Esophagus muscularis mucosa (tissue), 4 donors: ENCODE results near the gene GRK3. TPM values are rescaled to one million over a fixed set of nuclear protein-coding genes. Genes with fewer than 3 reads are reported as not detected.
"Not testable (repeated sequence)": the region's sequence is repeated elsewhere in the genome, so short reads cannot be mapped to it uniquely, and the experiment has no call there.

Experiments used
- DNase-seq: peaks from one replicate; pipeline ENCODE4 v3.0.0-alpha.2; 2017; ENCODE audit errors: extremely low spot score
- H3K27ac ChIP-seq, 4 donors: fragments of 200-600 bp; sonication (generic); replicated peaks in 1 of 4; 1 replicate in 3 of 4; 2 replicates in 1 of 4; pipeline ENCODE4 v1.5.1; 2016 to 2019; ENCODE audit warnings: mild to moderate bottlenecking in 1 of 4
- H3K27me3 ChIP-seq, 4 donors: fragments of 200-600 bp; sonication (generic); one replicate each; pipeline versions ENCODE4 v1.5.1 to v1.6.0; 2016 to 2019
- H3K36me3 ChIP-seq, 4 donors: fragments of 200-600 bp; sonication (generic); one replicate each; pipeline ENCODE4 v1.5.1; 2016 to 2019
- H3K4me1 ChIP-seq, 4 donors: fragments of 200-600 bp; sonication (generic); one replicate each; pipeline ENCODE4 v1.5.1; 2016 to 2019
- H3K4me3 ChIP-seq, 4 donors: fragments of 200-600 bp; sonication (generic); 1 replicate in 2 of 4; 2 replicates in 2 of 4; pipeline ENCODE4 v1.5.1; 2016 to 2019; ENCODE audit warnings: mild to moderate bottlenecking in 4 of 4, moderate library complexity in 1 of 4
- H3K9me3 ChIP-seq, 4 donors: fragments of 200-600 bp; sonication (generic); 1 replicate in 3 of 4; 2 replicates in 1 of 4; pipeline ENCODE4 v1.5.1; 2016 to 2019
- EP300 ChIP-seq: sonication (generic); formaldehyde crosslinking; IDR thresholded peaks from one replicate; pipeline ENCODE4 v1.6.1; 2017; ENCODE audit warnings: antibody characterized with exemption
- POLR2A ChIP-seq: fragments of 450-650 bp; IDR thresholded peaks from one replicate; pipeline ENCODE4 v1.6.1; 2017; ENCODE audit warnings: antibody characterized with exemption, moderate library complexity, mild to moderate bottlenecking, low read depth
- POLR2AphosphoS5 ChIP-seq, 2 donors: sonication (generic); formaldehyde crosslinking; IDR thresholded peaks; one replicate each; pipeline ENCODE4 v1.6.1; 2017; ENCODE audit warnings: antibody characterized with exemption in 2 of 2
- WGBS: methylation state at CpG from one replicate; pipeline ENCODE4 v1.1.5; 2018; 5-methylcytosine and 5-hydroxymethylcytosine counted together
- intact Hi-C: fragments of 100-400 bp; cut with DNase I; formaldehyde crosslinking; loops from one replicate; pipeline ENCODE4 v1.15.1; 2023
- total RNA-seq, 4 donors: library from RNA; depleted of rRNA; stranded (reverse); fragments of >200 nt; gene quantifications; one replicate each; pipeline versions ENCODE4 v1.1.0 to v1.2.1, GENCODE V29; 2016
- TF ChIP-seq, protein P1 (sequence below), 3 experiments: fragments of 200-600 bp in 2 of 3; fragments of 450-650 bp in 1 of 3; sonication (generic) in 2 of 3; IDR thresholded peaks; one replicate each; pipeline ENCODE4 v1.5.1; 2017 to 2019; ENCODE audit warnings: antibody characterized with exemption in 3 of 3, mild to moderate bottlenecking in 2 of 3, moderate library complexity in 1 of 3

The GRK3 gene
- total RNA-seq, 4 donors from 2014 or later = 2.5 to 5.8 (median 4.6) TPM

DNA sequence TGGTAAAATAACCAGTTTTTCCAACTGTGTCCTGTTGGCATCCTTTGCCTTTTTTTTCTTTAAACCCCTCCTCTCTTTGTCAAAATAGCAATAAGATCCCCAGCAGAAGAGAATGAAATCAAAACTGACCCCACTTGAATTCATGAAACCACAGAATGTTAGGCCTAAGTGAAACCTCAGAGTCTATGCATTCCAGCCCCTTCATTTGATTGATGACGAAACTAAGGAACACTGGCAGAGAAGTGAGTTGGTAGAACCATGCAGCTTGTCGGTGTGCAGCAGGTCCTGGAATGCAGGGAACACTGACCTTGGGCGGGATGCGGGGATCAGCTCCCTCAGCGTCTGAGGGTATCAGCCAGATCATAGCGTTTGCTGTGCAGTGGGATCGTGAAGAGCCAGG is 57.5 kb downstream of the GRK3 start:
- H3K9me3 ChIP-seq = no peaks in the 10 kb centered on the region
- intact Hi-C loops = no loop called here
- no peak overlapping the region for H3K4me3 ChIP-seq
- peaks cover 0 to 5% (median 2%) of the 10 kb centered on the region in 4 donors for H3K4me1 ChIP-seq
- no peaks in the 10 kb centered on the region for H3K27me3 ChIP-seq
- H3K36me3 ChIP-seq = no peaks in the 10 kb centered on the region
- DNase-seq = no peak
- no peak for TF ChIP-seq POLR2AphosphoS5 (IDR thresholded peaks at IDR 0.05)
- TF ChIP-seq POLR2A = no peak
- TF ChIP-seq, protein P1, sequence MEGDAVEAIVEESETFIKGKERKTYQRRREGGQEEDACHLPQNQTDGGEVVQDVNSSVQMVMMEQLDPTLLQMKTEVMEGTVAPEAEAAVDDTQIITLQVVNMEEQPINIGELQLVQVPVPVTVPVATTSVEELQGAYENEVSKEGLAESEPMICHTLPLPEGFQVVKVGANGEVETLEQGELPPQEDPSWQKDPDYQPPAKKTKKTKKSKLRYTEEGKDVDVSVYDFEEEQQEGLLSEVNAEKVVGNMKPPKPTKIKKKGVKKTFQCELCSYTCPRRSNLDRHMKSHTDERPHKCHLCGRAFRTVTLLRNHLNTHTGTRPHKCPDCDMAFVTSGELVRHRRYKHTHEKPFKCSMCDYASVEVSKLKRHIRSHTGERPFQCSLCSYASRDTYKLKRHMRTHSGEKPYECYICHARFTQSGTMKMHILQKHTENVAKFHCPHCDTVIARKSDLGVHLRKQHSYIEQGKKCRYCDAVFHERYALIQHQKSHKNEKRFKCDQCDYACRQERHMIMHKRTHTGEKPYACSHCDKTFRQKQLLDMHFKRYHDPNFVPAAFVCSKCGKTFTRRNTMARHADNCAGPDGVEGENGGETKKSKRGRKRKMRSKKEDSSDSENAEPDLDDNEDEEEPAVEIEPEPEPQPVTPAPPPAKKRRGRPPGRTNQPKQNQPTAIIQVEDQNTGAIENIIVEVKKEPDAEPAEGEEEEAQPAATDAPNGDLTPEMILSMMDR (IDR thresholded peaks at IDR 0.05) = no peak
- no peak for TF ChIP-seq EP300
- WGBS = 73% methylated on average over 7 of the region's 7 CpGs
- H3K27ac ChIP-seq = no peak overlapping the region

DNA sequence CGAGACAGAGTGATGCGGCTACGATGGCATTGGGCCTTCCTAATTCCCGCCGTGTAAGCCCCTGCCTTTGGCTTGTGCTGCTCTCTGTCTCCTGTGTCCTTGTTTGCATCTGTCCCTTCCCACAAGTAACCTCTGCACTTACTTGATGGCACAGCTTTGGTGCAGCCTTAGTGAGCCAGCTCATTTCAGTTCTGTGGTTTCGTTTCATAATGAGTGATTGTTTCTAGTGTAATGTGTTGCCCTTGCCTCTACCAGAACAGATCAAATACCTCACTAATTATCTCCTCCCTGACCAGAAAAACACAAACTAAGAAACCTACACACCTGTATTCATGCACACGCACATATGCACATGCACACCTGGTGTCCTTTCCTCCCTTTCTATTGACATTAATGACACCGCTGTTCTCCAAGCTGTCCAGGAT is 58.8 kb downstream of the GRK3 start:
- H3K27me3 ChIP-seq = no peaks in the 10 kb centered on the region
- H3K27ac ChIP-seq = no peak overlapping the region
- H3K4me3 ChIP-seq = no peak overlapping the region
- no peaks in the 10 kb centered on the region for H3K36me3 ChIP-seq
- DNase-seq = peak; percentile 24
- no peaks in the 10 kb centered on the region for H3K9me3 ChIP-seq
- TF ChIP-seq POLR2AphosphoS5 (IDR thresholded peaks at IDR 0.05) (no peak), EP300 (no peak), POLR2A (no peak)
- TF ChIP-seq, protein P1 (IDR thresholded peaks at IDR 0.05) = no peak
- intact Hi-C loops = no loop called here
- 95% methylated on average over 8 of the region's 8 CpGs for WGBS
- peaks cover 0 to 18% (median 15%) of the 10 kb centered on the region in 4 donors for H3K4me1 ChIP-seq

DNA sequence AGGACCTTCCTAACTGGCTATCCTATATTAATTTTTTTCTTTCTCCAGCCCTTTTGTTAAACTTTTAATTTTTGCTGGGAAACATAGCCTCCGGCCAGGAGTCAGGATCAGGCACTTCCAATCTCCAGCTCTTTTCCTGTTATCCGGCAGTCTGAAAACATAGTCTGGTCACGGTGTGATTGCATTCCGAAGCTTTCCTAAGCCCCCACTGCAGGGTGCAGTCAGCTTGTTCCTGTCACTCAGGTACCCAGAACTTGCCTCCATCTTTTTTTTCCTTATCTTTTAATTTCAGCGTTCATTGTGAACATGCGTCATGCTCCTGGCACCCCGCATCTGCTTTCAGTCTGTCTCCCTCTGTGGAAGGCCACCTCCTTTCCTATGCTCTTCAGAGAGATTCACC is 59.4 kb downstream of the GRK3 start:
- Histone ChIP-seq H3K9me3 (no peaks in the 10 kb centered on the region), H3K4me1 (peaks cover 0 to 23% (median 20%) of the 10 kb centered on the region in 4 donors), H3K4me3 (no peak overlapping the region), H3K36me3 (no peaks in the 10 kb centered on the region), H3K27me3 (no peaks in the 10 kb centered on the region), H3K27ac (no peak overlapping the region)
- TF ChIP-seq POLR2AphosphoS5 (IDR thresholded peaks at IDR 0.05) (no peak), EP300 (no peak), POLR2A (no peak)
- TF ChIP-seq, protein P1 (IDR thresholded peaks at IDR 0.05) = no peak
- WGBS = 95% methylated on average over 7 of the region's 7 CpGs
- intact Hi-C loops = no loop called here
- no peak for DNase-seq

DNA sequence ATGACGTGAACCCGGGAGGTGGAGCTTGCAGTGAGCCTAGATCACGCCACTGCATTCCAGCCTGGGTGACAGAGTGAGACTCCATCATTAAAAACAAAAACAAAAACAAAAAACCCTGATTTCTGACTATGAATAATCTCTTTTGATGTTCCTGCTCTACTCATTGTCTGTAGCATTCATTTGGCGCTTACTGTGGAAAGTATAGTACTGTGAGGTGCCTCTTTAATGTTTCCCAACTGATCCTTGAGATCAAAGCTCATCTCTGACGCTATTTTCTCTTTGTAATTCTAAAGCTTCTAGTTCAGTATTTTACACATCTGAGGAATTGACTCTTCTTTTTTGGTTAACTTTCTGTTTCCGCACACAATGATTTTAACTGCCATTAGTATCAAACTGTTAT is 60.0 kb downstream of the GRK3 start:
- Histone ChIP-seq H3K36me3 (no peaks in the 10 kb centered on the region), H3K27ac (no peak overlapping the region), H3K4me3 (no peak overlapping the region), H3K9me3 (no peaks in the 10 kb centered on the region), H3K4me1 (peaks cover 0 to 29% (median 24%) of the 10 kb centered on the region in 4 donors), H3K27me3 (no peaks in the 10 kb centered on the region)
- no peak for TF ChIP-seq EP300
- TF ChIP-seq, protein P1 (IDR thresholded peaks at IDR 0.05) = no peak
- no peak for TF ChIP-seq POLR2A
- TF ChIP-seq POLR2AphosphoS5 (IDR thresholded peaks at IDR 0.05) = no peak
- WGBS = 97% methylated on average over 6 of the region's 6 CpGs
- intact Hi-C loops = no loop called here
- DNase-seq = no peak

DNA sequence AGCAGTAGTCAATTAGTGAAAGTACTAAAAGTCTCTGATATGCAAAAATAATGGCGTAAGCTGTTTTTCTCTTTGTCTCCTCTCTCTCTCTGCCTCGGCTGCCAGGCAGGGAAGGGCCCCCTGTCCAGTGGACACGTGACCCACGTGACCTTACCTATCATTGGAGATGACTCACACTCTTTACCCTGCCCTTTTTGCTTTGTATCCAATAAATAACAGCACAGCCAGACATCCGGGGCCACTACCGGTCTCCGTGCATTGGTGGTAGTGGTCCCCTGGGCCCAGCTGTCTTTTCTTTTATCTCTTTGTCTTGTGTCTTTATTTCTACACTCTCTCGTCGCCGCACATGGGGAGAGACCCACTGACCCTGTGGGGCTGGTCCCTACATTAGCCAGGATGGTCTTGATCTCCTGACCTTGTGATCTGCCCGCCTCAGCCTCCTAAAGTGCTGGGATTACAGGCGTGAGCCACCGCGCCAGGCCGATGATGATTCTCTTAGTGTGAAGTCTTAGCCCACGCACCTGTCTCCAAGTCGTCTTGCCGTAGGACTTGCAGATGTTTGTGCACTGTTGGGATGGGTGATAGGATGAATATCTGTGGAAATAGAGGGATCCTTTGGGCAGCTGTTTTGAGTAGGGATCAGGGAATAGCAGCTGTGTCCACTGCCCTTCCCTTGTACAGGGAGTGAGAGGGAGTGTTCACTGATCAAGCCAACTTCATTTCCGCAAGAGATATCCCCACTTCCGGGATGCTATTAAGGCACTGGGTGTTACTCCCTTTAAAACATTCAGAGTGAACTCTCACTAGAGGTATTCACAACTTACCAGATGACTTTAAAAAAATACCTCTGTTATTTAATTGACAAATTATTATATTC is 61.5 kb downstream of the GRK3 start:
- intact Hi-C loops, H3K9me3 ChIP-seq, H3K27me3 ChIP-seq, H3K36me3 ChIP-seq, H3K27ac ChIP-seq, H3K4me3 ChIP-seq: not testable (repeated sequence)
- peaks cover 0 to 35% (median 26%) of the 10 kb centered on the region in 4 donors for H3K4me1 ChIP-seq
- 86% methylated on average over 20 of the region's 20 CpGs for WGBS
- peak; percentile 39 for DNase-seq
